Left colon (tissue), 2 donors: ENCODE data around the gene ADAMTS17. TPM values are rescaled to one million over a fixed set of nuclear protein-coding genes. Genes with fewer than 3 reads are reported as not detected.

Source experiments
- ATAC-seq: fragments of 200-7000 bp; cut with Tn5 transposase; one replicate; pipeline ENCODE4 v1.9.1; 2020; ENCODE audit warnings: mild to moderate bottlenecking, moderate library complexity
- DNase-seq, 2 donors: peaks; one replicate each; pipeline ENCODE4 v3.0.0-alpha.2; 2020
- intact Hi-C, 2 donors: fragments of 100-400 bp; cut with DNase I in 1 of 2; cut with micrococcal nuclease in 1 of 2; formaldehyde crosslinking; loops; one replicate each; pipeline versions ENCODE4 v1.11.2 to v1.14.0; 2022; cut with DNase I, micrococcal nuclease
- total RNA-seq, 2 donors: library from RNA; stranded (reverse); fragmentation: NEBNext Ultra II Directional; extraction: Animal tissue kit (Norgen Biotek cat#: 25700); gene quantifications; one replicate each; pipeline ENCODE4 v1.2.1, GENCODE V29; 2021
- donor health status: DM: no; HTN: no; CAD: no.
- donor health status: DM: yes; HTN: yes; CAD: no.

ADAMTS17 gene
- total RNA-seq, 2 donors from 2014 or later, result 5.9 to 7.4 TPM

GRCh38 chr15:100056411-100057072, 285.2 kb downstream of the ADAMTS17 start:
- no peak for DNase-seq
- intact Hi-C loops, result no loop called here
- ATAC-seq, result no peak

DNA sequence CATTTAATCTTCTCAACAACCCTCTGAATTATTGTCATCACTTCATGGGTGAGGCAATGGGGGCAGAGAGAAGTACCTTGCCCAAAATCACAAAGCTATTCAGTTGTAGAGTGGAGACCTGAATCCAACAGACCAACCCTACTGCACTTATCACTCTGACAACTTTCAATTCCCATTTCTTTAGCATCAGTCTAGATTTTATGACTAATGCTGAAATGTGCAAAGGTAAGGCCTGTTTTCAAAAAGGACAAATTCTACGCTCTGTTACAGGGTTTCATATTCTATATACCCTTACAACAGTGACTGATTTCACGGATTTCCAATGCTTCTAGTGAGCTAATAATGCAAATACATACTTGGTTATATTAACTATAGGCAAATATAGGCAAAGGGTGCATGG, 286.0 kb downstream of the ADAMTS17 start:
- DNase-seq (no peak), ATAC-seq (no peak)
- intact Hi-C loops, result no loop called here

- DNase-seq (no peak), ATAC-seq (no peak)
- intact Hi-C loops, result no loop called here
Measured at GRCh38 chr15:100054539-100054938, 287.2 kb downstream of the ADAMTS17 start.

DNA sequence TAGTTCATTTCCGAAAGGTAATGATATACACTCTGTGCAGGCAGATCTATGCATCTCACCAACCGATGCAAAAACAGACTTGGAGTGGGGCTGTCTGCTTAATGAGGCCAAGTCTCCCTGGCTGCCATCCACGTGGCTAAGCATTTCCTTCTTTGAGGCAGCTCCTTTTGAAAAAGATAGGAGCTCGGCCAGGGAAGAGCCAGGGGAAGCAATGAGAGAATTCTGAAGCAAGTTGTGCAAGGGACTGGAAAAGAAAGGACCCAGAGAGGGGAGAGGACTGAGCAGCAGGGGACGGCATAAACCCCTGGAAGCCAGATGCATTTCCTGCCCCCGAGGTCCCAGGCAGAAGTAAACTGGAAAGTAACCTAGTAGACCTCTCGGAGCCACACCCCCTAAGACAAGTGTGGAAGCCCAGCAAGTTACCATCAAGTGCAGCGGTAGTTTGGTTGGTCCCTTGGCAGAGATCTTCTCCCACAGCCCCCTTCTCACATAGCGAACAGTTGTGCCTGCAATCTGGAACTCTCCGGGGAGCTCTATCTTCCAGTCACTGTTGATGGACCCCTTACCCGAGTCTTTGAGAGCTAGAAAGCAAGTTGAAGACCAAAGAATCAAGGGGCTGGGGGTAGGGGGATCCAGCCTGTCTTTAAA, 288.2 kb downstream of the ADAMTS17 start:
- DNase-seq (no peak), ATAC-seq (no peak)
- intact Hi-C loops, result no loop called here

GRCh38 chr15:100052716-100053473, 288.9 kb downstream of the ADAMTS17 start:
- intact Hi-C loops, result no loop called here
- no peak for DNase-seq
- no peak for ATAC-seq

DNA sequence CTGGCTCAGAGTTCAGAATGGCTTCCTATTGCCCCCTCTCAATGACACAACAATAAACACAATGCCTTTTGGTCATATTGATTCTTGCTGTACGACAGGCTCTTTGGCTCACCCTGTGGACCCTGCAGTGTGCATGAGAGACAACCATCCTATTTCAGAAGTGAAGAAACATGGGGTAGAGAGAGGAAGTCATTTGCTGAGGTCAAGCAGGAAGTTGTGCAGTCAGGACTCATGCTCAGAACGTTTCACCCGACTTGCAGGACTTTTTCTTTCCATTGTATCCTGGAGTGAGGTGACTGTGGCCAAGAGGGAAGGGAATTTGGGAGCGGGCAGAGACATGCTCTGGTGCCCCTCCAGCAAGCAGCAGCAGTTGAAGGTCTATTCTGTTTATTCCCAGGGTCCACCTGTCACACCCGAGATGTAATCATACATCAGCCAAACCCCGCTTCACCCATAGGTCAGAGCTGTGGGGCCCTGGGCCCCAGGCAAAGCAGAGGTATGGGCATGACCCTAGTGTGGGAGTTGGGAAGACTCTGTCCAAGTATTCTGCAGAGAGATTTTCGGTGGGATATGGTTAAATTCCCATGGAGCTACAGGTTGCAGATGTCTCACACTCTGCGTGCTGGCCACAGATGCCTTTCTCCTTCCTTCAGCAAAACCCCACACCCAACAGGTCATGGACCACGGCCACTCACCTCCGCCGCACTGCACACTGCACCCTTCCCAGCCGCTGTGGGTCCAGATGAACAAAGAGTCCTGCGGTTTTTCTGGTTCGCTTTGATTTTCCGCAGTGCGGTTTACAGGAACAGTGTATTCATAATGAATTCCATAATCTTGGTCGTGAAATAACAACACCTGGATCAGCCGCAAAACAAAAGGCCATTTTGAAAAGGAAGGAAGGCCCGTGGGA, 290.6 kb downstream of the ADAMTS17 start:
- ATAC-seq (no peak), DNase-seq (no peak)
- intact Hi-C loops, result no loop called here

DNA sequence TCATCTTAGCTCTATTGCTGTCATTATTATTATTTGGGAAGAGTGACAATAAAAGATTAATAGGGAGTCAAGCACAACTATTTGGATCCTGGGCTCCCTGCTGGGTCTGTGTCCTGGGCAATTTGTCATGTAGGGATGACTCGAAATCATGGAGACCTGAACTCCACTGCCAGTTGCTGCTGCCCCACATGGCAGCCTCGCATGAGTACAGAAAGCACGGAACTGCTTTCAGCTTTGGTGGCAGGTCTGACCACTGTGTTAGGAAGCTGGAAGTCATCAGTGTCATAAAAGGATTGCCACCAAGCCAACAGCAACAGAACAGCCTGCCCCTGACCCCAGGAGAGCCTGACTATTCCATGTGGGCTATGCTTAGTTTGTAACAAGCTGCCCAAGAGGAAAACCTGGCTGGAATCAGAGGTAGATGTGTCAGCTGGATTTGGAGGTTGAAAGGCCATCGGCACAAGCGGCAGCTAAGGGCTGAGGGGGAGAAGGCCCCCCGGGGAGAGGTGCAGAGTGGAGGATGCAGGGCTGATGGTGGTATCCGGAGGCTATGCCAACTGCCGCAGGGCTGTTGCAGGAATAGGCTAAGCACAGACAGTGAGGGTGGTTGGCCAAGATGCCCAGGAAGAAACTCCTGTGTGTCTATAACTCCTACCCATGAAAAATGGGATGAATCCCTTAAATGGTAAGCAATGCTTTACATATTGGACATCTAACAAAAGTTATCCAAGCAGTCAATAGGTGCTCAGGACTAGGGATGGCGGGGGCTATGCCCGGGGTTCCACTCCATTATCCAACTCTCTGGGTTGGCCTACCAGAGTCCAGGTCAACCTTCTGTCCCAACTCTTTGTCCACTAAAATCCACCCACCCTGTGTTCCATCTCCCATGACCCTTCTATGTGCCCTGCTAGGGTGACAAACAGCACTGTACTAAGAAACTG, 291.6 kb downstream of the ADAMTS17 start:
- no peak for DNase-seq
- intact Hi-C loops, result no loop called here
- ATAC-seq, result no peak

DNA sequence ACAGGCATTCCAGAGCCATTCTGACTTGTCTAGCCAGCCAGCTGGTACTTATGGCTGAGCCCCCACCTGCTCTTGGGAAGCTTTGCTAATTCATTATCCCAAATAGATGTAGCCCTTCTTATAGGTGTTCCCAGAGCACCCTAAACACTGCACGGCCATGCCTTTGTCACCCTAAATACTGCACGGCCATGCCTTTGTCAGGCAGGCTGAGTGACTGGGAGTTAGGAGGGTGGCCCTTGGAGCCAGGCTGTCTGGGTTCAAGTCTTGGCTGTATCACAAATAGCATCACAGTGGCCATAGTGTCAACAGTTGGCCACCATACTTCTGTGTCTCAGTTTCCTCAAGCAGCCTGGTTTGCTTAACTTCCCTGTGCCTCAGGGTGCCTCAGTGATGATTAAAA, 292.3 kb downstream of the ADAMTS17 start:
- intact Hi-C loops, result no loop called here

DNA sequence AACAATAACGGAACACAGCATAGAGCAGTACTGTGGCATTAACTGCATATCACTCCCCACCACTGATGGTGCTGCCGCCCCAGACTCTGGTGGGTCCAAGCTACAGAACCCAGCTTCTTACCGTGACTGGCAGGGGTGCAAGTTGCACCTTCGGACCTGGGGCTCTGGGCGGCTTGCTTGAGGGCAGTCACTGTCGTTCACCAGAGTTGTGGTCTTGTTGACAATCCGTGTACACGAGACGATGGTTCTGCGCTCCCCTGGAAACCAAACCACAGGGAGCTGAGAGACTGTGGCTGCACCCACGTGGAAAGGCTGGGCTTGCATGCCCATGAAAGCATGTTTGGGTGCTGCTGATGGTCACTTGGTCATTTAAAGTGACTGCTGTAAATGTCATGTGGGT, 293.0 kb downstream of the ADAMTS17 start:
- no peak for DNase-seq
- ATAC-seq, result no peak
- intact Hi-C loops, result no loop called here

More for the DNA sequence above, 292.3 kb downstream of the ADAMTS17 start:
- DNase-seq, result no peak
- ATAC-seq, result no peak

DNA sequence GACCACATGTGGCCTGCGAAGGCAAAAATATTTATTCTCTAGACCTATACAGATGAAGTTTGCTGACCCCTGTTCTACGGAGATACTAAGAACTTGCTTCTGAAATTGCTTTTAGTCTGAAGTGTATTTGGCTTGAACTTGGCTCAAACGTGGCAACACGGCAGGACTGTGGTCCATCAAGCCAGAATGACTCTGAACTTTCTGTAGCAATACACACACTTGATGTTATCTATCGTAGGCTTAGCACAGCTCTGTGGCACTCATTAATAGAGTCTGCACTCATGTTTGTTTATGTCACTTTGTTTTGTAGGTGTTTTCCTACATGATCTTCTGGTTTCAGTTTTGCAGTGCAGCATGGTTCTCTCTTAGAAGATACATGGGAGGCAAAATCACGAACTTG, 298.1 kb downstream of the ADAMTS17 start:
- DNase-seq (no peak), ATAC-seq (no peak)
- intact Hi-C loops, result no loop called here

GRCh38 chr15:100043068-100043641, 298.6 kb downstream of the ADAMTS17 start:
- intact Hi-C loops, result no loop called here
- DNase-seq (no peak), ATAC-seq (no peak)

GRCh38 chr15:100042558-100042957, 299.2 kb downstream of the ADAMTS17 start:
- ATAC-seq, result no peak
- no peak for DNase-seq
- intact Hi-C loops, result no loop called here

- ATAC-seq (no peak), DNase-seq (no peak)
- intact Hi-C loops, result no loop called here
Measured at GRCh38 chr15:100041127-100041828, 300.5 kb downstream of the ADAMTS17 start.

GRCh38 chr15:100039994-100040393, 301.8 kb downstream of the ADAMTS17 start:
- ATAC-seq (no peak), DNase-seq (no peak)
- intact Hi-C loops, result no loop called here

DNA sequence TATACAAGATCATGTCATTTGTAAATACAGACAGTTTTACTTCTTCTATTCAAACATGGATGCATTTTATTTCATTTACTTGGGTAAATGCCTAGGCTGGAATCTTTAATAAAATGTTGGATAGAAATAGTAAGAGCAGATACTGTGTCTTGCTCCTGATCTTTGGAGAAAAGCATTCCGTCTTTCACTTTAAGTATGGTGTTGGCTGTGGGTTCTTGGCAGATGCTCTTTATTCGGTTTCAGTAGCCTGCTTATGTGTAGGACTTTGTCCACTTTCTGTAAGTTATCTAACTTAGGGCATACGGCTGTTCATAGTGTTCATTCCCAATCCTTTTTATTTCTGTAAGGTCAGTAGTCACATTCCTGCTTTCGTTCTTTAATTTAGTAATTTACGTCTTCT, 303.0 kb downstream of the ADAMTS17 start:
- intact Hi-C loops, result no loop called here
- DNase-seq, result no peak
- ATAC-seq, result no peak

GRCh38 chr15:100037901-100038300, 303.9 kb downstream of the ADAMTS17 start:
- intact Hi-C loops, result no loop called here
- no peak for DNase-seq

GRCh38 chr15:100036015-100036414, 305.8 kb downstream of the ADAMTS17 start:
- DNase-seq, result no peak
- ATAC-seq, result no peak
- intact Hi-C loops, result no loop called here

More at GRCh38 chr15:100037901-100038300, 303.9 kb downstream of the ADAMTS17 start:
- ATAC-seq, result no peak
